Retina (tissue), 1 donor: ENCODE results near the gene C1QA.
A peak's percentile ranks its signal among the peaks of the same experiment; 100 is the strongest.
"Not testable (repeated sequence)": the region's sequence is repeated elsewhere in the genome, so short reads cannot be mapped to it uniquely, and the experiment has no call there.

ENCODE experiments used
- DNase-seq: peaks from one replicate; pipeline ENCODE4 v3.0.0-alpha.2; 2016

C1QA gene

DNA sequence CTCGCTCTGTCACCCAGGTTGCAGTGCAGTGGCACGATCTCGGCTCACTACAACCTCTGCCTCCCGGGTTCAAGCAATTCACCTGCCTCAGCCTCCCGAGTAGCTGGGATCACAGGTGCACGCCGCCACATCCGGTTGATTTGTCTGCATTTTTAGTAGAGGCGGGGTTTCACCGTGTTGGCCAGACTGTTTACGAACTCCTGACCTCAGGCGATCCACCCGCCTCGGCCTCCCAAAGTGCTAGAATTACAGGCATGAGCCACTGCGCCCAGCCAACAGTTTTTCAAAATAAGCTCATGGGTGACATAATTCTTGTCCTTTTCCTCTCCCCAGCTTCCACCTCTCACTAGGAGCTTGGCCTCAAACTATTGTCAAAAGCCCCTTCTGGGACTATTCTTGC is 39.7 kb downstream of the C1QA start:
- DNase-seq, result not testable (repeated sequence)

DNA sequence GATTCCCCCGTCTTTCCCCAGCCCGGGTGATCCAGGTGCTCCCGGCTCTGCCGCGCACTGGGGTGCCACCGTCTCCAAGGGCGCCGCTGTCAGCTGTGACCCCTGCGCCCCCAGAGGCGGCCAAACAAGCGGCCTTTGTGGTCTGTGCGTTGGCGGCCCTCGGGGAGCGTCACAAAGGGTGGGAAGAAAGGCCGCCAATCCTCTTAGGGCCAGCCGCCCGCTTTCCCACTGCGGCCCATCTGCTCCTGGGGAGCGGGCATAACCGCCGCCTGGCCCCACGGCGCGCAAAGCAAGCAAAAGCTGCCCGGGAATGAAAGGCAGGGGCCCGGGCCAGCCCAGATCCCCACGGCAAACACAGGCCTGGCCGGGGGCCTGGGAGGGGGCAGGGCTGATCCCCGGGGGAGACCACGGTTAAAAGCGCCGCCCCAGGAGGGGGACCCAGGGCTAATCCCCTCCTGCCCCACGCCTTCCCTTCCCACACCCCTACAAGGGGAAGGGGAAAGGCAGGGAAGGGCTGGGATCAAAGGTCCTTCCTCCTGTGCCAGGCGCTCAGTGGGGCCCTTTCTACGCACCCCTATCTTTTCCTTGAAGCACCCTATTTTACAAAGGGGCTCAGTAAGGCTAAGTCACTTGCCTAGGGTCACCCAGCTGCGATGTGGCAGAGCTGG is 40.6 kb downstream of the C1QA start:
- DNase-seq, result peak; percentile 84

DNA sequence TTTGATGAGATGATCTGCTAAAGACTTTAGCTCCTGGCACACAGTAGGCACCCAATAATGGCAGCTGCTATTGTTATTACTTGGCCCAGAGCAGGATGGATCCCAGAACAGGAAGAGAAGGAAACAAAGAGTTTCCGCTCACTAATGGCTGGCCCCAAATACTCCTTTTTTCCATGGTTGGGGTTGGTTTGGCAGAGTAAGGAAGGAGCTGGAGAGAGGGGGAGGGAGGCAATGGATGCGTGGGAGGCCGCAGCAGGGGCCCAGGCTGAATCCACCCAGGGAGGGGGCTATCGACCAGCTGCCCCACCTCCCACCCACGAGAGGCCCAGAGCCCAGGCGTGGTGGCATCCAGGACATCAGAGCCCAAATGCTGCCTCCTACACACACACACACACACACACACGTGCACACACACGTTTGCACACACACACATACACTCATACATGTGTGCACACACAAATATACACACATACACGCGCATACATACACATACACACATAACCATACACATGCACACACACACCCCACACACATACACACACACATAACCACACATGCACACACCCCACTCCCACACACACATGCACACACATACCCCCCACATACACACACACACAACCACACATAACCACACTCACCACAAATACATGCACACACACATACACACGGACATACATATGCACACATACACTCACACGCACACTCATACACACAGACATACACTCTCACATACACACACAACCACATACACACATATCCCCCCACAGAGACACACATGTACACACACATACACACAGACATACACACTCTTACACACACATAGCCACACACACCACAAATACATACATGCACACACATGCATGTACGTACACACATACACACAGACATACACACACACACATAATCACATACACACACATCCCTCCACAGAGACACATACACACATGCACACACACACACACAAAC is 41.8 kb downstream of the C1QA start:
- peak; percentile 34 for DNase-seq

DNA sequence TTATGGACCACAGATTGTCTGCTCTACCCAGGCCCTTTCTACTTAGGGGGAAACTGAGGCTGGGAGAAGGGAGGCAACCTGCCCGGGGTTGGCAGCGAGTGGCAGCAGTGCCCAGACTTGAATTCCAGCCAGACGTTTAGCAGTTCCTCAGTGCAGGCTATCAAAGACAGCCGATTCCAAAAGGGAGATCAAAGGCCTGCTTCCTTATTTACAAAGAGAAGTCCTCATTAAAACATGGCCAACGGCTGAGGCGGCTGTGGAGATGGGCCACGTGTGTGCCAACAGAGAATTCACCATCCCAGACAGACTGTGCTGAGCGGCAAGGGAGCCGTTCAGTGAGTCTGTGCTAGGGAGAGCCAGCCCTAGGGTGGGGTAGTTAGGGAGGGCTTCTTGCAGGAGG is 44.3 kb downstream of the C1QA start:
- peak; percentile 27 for DNase-seq

DNA sequence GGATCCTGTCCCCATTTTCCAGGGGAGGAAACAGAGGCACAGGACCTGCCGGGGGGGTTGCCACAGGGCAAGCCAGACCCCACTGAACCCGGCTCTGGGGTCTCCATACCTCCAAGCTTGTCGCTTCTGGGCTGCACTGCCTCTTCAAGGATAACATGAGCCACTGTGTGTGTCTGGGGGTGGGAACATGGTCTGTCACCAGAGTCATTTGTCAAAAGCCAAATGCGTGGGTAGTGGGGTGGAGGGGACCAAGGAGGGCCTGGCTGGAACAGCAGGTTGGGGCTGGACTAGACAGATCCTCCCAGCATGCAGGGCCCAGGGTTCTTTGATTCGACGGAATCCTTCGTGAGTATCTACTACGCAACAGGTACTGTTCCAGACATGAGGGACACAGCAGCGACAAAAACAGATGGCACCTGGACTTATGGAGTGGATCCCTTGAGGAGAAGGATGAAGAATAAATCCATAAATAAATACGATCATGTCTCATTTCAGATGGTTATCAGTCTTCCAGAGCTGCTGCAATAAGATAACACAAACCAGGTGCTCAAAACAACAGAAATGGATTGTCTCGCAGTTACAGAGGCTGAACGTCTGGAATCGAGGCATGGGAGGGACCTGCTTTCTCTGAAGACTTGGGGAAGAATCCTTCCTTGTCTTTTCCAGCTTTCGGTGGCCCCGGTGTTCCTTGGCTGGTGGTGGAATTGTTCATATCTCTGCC is 45.3 kb downstream of the C1QA start:
- no peak for DNase-seq

DNA sequence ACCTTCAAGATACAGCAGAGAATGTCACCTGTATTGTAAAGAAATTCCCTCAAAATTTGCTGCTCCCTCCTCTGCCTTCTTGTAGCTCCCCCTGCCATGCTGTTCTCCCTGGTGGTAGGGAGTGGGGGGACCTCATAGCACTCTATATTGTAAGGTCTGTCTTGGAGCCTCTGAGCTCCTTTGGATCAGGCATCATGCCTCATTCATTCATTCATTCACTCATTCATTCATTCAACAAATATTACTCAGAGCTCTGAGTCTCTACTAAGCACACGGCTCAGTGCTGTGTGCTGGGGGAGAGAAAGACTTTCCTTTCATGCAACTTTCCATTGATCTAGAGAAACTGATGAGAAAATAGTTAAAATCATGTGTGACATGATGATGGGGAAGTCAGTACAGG is 47.1 kb downstream of the C1QA start:
- DNase-seq, result no peak

DNA sequence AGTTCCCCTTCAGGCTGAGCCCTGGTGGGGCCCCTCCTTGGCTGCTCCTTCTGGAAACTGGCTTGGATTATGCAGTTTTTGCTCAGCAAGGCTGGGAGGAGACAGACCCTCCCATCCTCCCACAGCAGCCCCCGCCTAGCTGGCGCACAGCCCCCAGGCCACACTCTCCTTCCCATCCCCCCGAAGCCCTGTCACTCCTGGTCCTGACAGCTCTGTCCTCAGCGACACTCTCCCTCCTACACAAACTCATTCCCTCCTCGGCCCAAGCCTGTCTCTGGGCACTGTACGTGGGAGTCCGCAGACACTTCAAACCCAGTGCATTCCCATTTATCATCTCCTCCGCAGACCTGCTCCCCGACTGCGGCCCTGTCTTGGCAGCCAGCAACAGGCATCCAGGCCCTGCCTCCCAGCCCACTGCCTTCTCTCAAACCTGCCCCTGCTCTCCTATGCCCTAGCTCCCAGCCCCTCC is 49.2 kb downstream of the C1QA start:
- no peak for DNase-seq

DNA sequence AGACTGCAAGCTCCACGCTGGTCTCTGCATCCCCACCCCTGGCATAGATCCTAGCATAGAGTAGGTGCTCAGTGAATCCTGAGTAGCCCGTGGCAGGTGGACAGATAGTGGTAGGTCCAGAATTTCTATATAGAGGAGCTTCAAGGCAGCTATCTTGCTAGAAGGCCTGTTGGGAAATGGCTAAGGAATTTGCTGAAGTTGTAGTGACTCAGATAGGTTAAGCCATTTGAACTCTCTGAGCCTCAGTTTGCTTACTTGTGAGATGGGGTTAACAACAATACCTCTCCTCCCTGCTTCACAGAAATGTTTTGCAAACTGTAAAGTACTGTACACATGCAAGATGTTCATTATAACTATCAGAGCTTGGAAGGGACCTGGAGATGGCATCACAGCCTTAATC is 50.8 kb downstream of the C1QA start:
- DNase-seq, result no peak

DNA sequence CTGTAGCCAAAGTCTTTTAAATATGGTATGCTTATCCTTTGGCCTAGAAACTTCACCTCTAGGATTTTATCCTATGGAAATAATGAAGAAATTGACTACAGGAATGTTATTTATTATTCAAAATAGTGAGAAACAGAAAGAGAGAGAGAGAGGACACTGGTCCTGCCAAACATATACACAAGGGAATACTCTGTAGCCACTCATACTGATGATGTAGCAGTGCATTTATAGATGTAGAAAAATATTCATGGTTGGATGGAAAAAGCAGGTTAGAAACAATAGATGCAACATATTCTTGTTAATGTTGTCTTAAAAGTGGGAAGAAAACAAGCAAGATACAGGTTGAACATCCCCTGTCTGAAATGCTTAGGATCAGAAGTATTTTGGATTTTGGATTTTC is 52.0 kb downstream of the C1QA start:
- DNase-seq, result no peak
